Heart left ventricle (tissue), 16 donors: ENCODE results near the gene PLA2G2F. TPM values are rescaled to one million over a fixed set of nuclear protein-coding genes. Genes with fewer than 3 reads are reported as not detected.
A peak's percentile ranks its signal among the peaks of the same experiment; 100 is the strongest.

Source experiments
- ATAC-seq, 4 donors: fragments of 200-7000 bp; cut with Tn5 transposase; one replicate each; pipeline ENCODE4 v1.9.1; 2020 to 2022; ENCODE audit warnings: moderate library complexity in 4 of 4, mild to moderate bottlenecking in 3 of 4, moderate number of reproducible peaks in 1 of 4
- DNase-seq, 5 donors: peaks; one replicate each; pipeline ENCODE4 v3.0.0-alpha.2; 2020
- H3K27ac ChIP-seq, 12 donors: fragments of 200-600 bp; sonication (generic) in 4 of 12; one replicate each; pipeline versions ENCODE4 v1.5.0 to v1.8.0; 2016 to 2022; ENCODE audit warnings: mild to moderate bottlenecking in 2 of 12
- H3K27me3 ChIP-seq, 9 donors: fragments of 200-600 bp; sonication (generic) in 2 of 9; one replicate each; pipeline versions ENCODE4 v1.5.1 to v1.8.0; 2016 to 2022; ENCODE audit warnings: mild to moderate bottlenecking in 3 of 9
- H3K36me3 ChIP-seq, 9 donors: fragments of 200-600 bp; sonication (generic) in 2 of 9; one replicate each; pipeline versions ENCODE4 v1.5.0 to v1.8.0; 2018 to 2022; ENCODE audit warnings: mild to moderate bottlenecking in 2 of 9
- H3K4me1 ChIP-seq, 12 donors: fragments of 200-600 bp; sonication (generic) in 4 of 12; one replicate each; pipeline versions ENCODE4 v1.5.0 to v1.8.0; 2016 to 2022; ENCODE audit warnings: mild to moderate bottlenecking in 3 of 12
- H3K4me3 ChIP-seq, 12 donors: fragments of 200-600 bp; sonication (generic) in 4 of 12; one replicate each; pipeline versions ENCODE4 v1.5.0 to v1.8.0; 2017 to 2022; ENCODE audit warnings: mild to moderate bottlenecking in 9 of 12, moderate library complexity in 4 of 12
- H3K9me3 ChIP-seq, 12 donors: fragments of 200-600 bp; sonication (generic) in 4 of 12; one replicate each; pipeline versions ENCODE4 v1.5.0 to v1.8.0; 2016 to 2022; ENCODE audit warnings: mild to moderate bottlenecking in 1 of 12
- POLR2A ChIP-seq, 2 donors: fragments of 450-650 bp; IDR thresholded peaks; one replicate each; pipeline ENCODE4 v1.6.1; 2017; ENCODE audit warnings: antibody characterized with exemption in 2 of 2, mild to moderate bottlenecking in 2 of 2, moderate library complexity in 2 of 2
- WGBS, 4 donors: extraction: QIAGEN DNeasy Blood & Tissue Kit in 2 of 4; methylation state at CpG; one replicate each; pipeline versions ENCODE4 v1.1.5 to v1.1.7; 2013 to 2018; 5-methylcytosine and 5-hydroxymethylcytosine counted together
- intact Hi-C, 10 donors: fragments of 100-400 bp; cut with DNase I; formaldehyde crosslinking; loops; one replicate each; pipeline versions ENCODE4 v1.11.1 to v1.14.2; 2022
- polyA plus RNA-seq, 2 donors: library from polyadenylated mRNA; stranded (reverse); fragments of 200-250 nt; gene quantifications; one replicate each; pipeline ENCODE4 v1.2.3, GENCODE V29; 2013
- total RNA-seq, 9 donors: library from RNA; depleted of rRNA in 2 of 9; stranded (reverse); fragments of >200 nt in 2 of 9; fragmentation: NEBNext Ultra II Directional in 3 of 9; extraction: Animal tissue kit (Norgen Biotek cat#: 25700) in 3 of 9; gene quantifications; one replicate each; pipeline versions ENCODE4 v1.1.0 to v1.2.4, GENCODE V29; 2016 to 2023
- TF ChIP-seq, protein P1 (sequence below), 12 donors: fragments of 200-600 bp; sonication (generic) in 4 of 12; IDR thresholded peaks; one replicate each; pipeline versions ENCODE4 v1.5.0 to v1.8.0; 2018 to 2022; ENCODE audit warnings: antibody characterized with exemption in 12 of 12, mild to moderate bottlenecking in 5 of 12
- donor health status: ischemic (EF 13 %, LVEDD 7.1; RV severe dilation, severe dysfunction).
- donor health status: healthy with polysubstance abuse.
- donor health status: DM: no; HTN: yes; CAD: no.
- donor health status: DM: no; HTN: no; CAD: no.
- donor health status: ischemic (EF 25% LVEDD 6.9; RV normal size, moderate dysfunction).
- donor health status: ischemic (EF 25% LVEDD 5.7; RV mildly dilated, moderate dysfunction).
- donor health status: healthy.
- donor health status: DM: yes; HTN: yes; CAD: no.
- donor health status: ischemic (EF 35%, LVEDD 5.7; RV mildly dilated, moderate dysfunction).
- donor health status: nonischemic (EF 11% LVEDD 7.7; RV severe dilation, severe dysfunction).
- donor health status: DM: yes; HTN: yes; CAD: no.
- donor health status: PGD.
- donor health status: ischemic (EF 29% LVEDD 5.4; RV normal size, mild dysfunction).
- donor health status: nonischemic (EF 23%, LVEDD 6.1; RV moderate dilation, normal function).

Gene PLA2G2F
- total and polyA plus RNA-seq, 11 donors = not detected

DNA sequence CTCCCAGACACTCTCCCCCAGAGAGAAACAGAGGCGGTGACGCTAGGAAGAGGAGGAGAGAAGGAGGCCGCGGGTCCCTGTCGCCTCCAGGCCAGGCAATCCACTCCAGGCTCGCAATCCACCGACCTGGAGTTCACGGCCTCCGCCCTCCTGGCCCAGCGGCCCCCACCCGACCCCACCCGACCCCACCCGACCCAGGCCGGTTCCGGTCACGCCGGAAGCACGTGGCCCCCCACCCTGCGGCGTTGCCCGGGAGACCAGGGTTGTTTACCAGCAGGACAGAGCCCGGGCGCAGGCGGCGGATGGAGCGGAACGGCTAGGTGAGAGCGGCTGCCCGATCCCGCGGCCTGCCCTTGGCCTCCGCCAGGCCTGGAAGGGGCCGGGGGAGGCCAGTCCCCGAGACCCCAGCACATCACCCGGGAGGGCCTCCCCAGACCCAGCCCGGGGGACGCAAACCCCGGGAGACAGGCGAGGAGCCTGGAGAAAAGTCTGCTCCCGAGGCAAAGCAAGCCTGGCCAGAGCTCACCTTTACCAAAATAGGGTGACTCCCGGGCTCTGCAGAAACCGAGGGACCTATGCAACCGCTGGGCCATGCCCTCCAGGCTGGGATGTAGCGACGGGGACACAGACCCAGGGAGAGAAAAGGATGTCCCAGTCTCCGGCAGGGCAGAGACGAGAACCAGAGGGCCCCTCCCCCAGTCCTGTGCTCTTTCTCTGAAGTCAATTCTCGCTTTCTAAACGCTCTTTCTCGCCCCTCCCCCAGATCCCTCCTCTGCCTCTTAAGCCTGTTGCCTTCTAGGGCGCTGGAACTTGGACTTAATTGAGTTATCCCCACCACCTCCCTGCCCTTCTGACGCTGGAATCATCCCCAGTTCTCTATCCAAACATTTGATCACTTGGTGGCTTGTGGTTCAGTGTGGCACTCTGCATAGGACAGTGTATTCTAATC, 47.0 kb downstream of the PLA2G2F start, which contains the start of the genes PLA2G2C and UBXN10:
Gene PLA2G2C, minus strand, starts transcription at position 685 of the 949 bp plus-strand sequence. CDS start 9,155 bp downstream, outside the sequence.
Gene UBXN10, plus strand, starts transcription at position 263 of the 949 bp plus-strand sequence. CDS start 4,466 bp downstream, outside the sequence.
- Histone ChIP-seq H3K4me3 (peak within 1 kb of the TSS; percentile 8 to 66 (median 53)), H3K9me3 (no peaks in the 10 kb centered on the region), H3K4me1 (peaks cover 0 to 35% (median 10%) of the 10 kb centered on the region in 12 donors), H3K36me3 (no peaks in the 10 kb centered on the region), H3K27me3 (peaks cover 0 to 35% (median 9%) of the 10 kb centered on the region in 9 donors), H3K27ac (peak within 1 kb of the TSS in 5 of 12 donors; percentile 23 to 92 (median 25))
- ATAC-seq (peak in 3 of 4 donors; percentile 74 to 81 (median 75)), DNase-seq (peak; percentile 53 to 84 (median 71))
- 1 to 9% (median 4%) methylated on average over 13 to 52 of the region's 52 CpGs for WGBS, 4 donors
- TF ChIP-seq, protein P1, sequence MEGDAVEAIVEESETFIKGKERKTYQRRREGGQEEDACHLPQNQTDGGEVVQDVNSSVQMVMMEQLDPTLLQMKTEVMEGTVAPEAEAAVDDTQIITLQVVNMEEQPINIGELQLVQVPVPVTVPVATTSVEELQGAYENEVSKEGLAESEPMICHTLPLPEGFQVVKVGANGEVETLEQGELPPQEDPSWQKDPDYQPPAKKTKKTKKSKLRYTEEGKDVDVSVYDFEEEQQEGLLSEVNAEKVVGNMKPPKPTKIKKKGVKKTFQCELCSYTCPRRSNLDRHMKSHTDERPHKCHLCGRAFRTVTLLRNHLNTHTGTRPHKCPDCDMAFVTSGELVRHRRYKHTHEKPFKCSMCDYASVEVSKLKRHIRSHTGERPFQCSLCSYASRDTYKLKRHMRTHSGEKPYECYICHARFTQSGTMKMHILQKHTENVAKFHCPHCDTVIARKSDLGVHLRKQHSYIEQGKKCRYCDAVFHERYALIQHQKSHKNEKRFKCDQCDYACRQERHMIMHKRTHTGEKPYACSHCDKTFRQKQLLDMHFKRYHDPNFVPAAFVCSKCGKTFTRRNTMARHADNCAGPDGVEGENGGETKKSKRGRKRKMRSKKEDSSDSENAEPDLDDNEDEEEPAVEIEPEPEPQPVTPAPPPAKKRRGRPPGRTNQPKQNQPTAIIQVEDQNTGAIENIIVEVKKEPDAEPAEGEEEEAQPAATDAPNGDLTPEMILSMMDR (IDR thresholded peaks at IDR 0.05) = no peak
- no peak for TF ChIP-seq POLR2A (IDR thresholded peaks at IDR 0.05)
- intact Hi-C loops = no loop called here

DNA sequence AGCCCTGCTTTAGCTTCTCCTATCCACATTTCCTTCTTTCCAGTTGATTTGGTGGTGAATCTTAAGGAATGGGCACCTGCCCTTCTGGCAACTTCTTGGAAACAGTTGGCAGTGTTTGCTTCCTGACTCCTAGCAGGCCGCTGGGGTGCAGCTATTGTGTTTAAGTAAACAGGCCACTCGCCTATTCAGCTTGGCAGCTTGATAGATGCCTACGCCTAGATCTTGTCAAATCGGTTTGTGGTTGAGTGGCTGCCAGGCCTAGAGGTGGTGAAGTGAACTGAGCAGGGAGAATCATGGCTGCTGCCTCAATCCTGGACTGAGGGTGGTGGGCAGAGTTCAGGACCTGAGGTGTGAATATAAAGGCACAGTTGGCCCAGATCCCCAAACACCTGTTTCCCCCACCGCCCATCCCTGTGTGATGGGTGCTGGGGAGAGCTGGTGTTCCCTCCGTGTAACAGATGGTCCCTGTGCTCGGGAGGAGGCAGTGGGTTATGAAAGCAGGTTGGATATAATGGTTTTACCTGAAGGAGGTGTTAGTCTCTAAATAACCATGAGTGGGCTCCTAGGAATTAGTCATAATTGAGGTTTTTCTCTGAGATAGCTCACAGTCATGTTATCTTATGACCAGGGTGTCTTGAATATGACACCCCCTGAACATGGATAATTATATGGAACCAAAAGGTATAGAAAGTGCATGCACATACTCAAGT, 48.1 kb downstream of the PLA2G2F start:
- Histone ChIP-seq H3K4me3 (peak overlapping the region in 1 of 12 donors; percentile 66), H3K4me1 (peaks cover 0 to 35% (median 10%) of the 10 kb centered on the region in 12 donors), H3K27ac (peak overlapping the region in 1 of 12 donors; percentile 92), H3K27me3 (peaks cover 0 to 33% (median 9%) of the 10 kb centered on the region in 9 donors), H3K9me3 (no peaks in the 10 kb centered on the region), H3K36me3 (no peaks in the 10 kb centered on the region)
- no peak for DNase-seq
- TF ChIP-seq, protein P1 (IDR thresholded peaks at IDR 0.05) = no peak
- no peak for TF ChIP-seq POLR2A (IDR thresholded peaks at IDR 0.05)
- ATAC-seq = no peak
- intact Hi-C loops = no loop called here
- 63 to 73% (median 65%) methylated on average over 7 of the region's 7 CpGs for WGBS, 4 donors

DNA sequence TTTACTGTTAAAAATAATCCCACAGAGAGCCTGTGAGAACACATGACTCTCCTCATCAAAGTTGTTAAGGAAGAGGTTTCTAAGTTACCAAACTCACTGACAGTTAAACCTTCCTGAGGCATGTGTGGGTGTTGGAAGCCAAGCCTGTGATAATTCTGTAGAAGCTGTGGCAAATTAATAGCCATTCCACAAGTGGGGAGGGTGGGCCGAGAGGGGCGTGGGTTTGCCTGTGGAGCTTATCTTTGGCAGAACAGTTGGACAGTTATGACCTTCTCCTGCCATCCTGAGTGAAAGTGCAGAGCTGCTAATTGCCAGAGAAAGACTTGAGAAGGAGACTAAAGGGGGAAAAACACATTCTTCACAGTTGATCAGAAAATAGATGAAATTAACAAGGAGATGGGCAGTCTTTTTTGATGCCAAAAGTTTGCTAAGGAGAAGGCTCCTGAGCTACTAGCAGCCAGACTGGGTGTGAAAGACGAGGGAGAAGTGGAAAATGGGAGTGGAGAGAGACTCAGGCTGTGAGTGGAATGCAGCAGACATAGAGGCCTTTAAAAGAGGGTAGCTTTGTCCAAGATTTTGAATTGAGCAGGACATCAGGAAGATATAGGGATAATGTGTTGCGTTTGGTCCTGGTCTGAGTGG, 48.8 kb downstream of the PLA2G2F start:
- H3K9me3 ChIP-seq = no peaks in the 10 kb centered on the region
- no peak overlapping the region for H3K4me3 ChIP-seq
- peaks cover 0 to 39% (median 10%) of the 10 kb centered on the region in 12 donors for H3K4me1 ChIP-seq
- intact Hi-C loops = no loop called here
- peaks cover 0 to 36% (median 9%) of the 10 kb centered on the region in 9 donors for H3K27me3 ChIP-seq
- ATAC-seq (no peak), DNase-seq (no peak)
- WGBS, 4 donors = 34 to 54% (median 42%) methylated on average over 4 of the region's 4 CpGs
- H3K36me3 ChIP-seq = no peaks in the 10 kb centered on the region
- TF ChIP-seq, protein P1 (IDR thresholded peaks at IDR 0.05) = no peak
- no peak for TF ChIP-seq POLR2A (IDR thresholded peaks at IDR 0.05)
- peak overlapping the region in 1 of 12 donors; percentile 92 for H3K27ac ChIP-seq
